GM23338 (cell line): ENCODE data around the gene EYS. TPM values are rescaled to one million over a fixed set of nuclear protein-coding genes. Genes with fewer than 3 reads are reported as not detected.
"Not testable (repeated sequence)": the region's sequence is repeated elsewhere in the genome, so short reads cannot be mapped to it uniquely, and the experiment has no call there.

ENCODE experiments used
- ATAC-seq: fragments of 200-7000 bp; cut with Tn5 transposase; 3 replicates; pipeline ENCODE4 v1.9.1; 2020
- DNase-seq: peaks from one replicate; pipeline ENCODE4 v3.0.0-alpha.2; 2015; ENCODE audit warnings: low spot score
- H2AFZ ChIP-seq: fragments of 200-600 bp; sonication (generic); 2 replicates; pipeline ENCODE4 v1.8.0; 2016; ENCODE audit warnings: antibody characterized with exemption, mild to moderate bottlenecking, moderate library complexity
- H3F3A ChIP-seq: fragments of 200-600 bp; sonication (generic); replicated peaks from 2 replicates; pipeline ENCODE4 v1.8.0; 2017; ENCODE audit warnings: antibody characterized with exemption, mixed run types, low read depth
- H3K27ac ChIP-seq: fragments of 200-600 bp; sonication (generic); 2 replicates; pipeline ENCODE4 v1.6.1; 2016; ENCODE audit warnings: low read depth
- H3K27me3 ChIP-seq: fragments of 200-600 bp; sonication (generic); 2 replicates; pipeline ENCODE4 v1.8.0; 2016; ENCODE audit warnings: mild to moderate bottlenecking, mixed run types, moderate library complexity; ENCODE audit not compliant: insufficient read depth
- H3K36me3 ChIP-seq: fragments of 200-600 bp; sonication (generic); 2 replicates; pipeline ENCODE4 v1.8.0; 2016; ENCODE audit warnings: mild to moderate bottlenecking; ENCODE audit not compliant: insufficient read depth
- H3K4me1 ChIP-seq: fragments of 200-600 bp; sonication (generic); 2 replicates; pipeline ENCODE4 v1.8.0; 2016; ENCODE audit warnings: mild to moderate bottlenecking, moderate library complexity; ENCODE audit not compliant: insufficient read depth
- H3K4me2 ChIP-seq: fragments of 200-600 bp; sonication (generic); 2 replicates; pipeline ENCODE4 v1.7.1; 2017; ENCODE audit warnings: mixed run types
- H3K4me3 ChIP-seq: fragments of 200-600 bp; sonication (generic); 2 replicates; pipeline ENCODE4 v1.6.1; 2016; ENCODE audit warnings: mixed run types
- H3K79me2 ChIP-seq: fragments of 200-600 bp; sonication (generic); replicated peaks from 2 replicates; pipeline ENCODE4 v1.8.0; 2017; ENCODE audit warnings: mild to moderate bottlenecking; ENCODE audit not compliant: insufficient read depth
- H3K9me2 ChIP-seq: fragments of 200-600 bp; sonication (generic); 2 replicates; pipeline ENCODE4 v1.8.0; 2017; ENCODE audit not compliant: insufficient read depth
- H4K20me1 ChIP-seq: fragments of 200-600 bp; sonication (generic); replicated peaks from 2 replicates; pipeline ENCODE4 v1.8.0; 2017; ENCODE audit warnings: mild to moderate bottlenecking; ENCODE audit not compliant: insufficient read depth
- H3K27ac Mint-ChIP-seq: 2 replicates; pipeline ENCODE4 v1.8.0; 2020; ENCODE audit warnings: inconsistent platforms, mild to moderate bottlenecking, moderate library complexity, mixed read lengths
- H3K27me3 Mint-ChIP-seq: 3 replicates; pipeline ENCODE4 v1.8.0; 2022; ENCODE audit warnings: low read depth, mild to moderate bottlenecking, moderate library complexity, mixed read lengths, inconsistent platforms; ENCODE audit not compliant: insufficient read depth, poor library complexity
- H3K36me3 Mint-ChIP-seq: 3 replicates; pipeline ENCODE4 v1.8.0; 2021; ENCODE audit warnings: low read depth, mild to moderate bottlenecking, inconsistent platforms, moderate library complexity, mixed read lengths
- H3K4me1 Mint-ChIP-seq: 3 replicates; pipeline ENCODE4 v1.8.0; 2020; ENCODE audit warnings: mild to moderate bottlenecking, inconsistent platforms, mixed read lengths
- H3K4me3 Mint-ChIP-seq: 3 replicates; pipeline ENCODE4 v1.8.0; 2021; ENCODE audit warnings: moderate library complexity, mild to moderate bottlenecking, inconsistent platforms, mixed read lengths
- H3K9me3 Mint-ChIP-seq: 3 replicates; pipeline ENCODE4 v1.8.0; 2020; ENCODE audit warnings: moderate library complexity, mild to moderate bottlenecking, inconsistent platforms, mixed read lengths
- ETS1 ChIP-seq: IDR thresholded peaks from 2 replicates; pipeline ENCODE4 v1.6.1; 2016; ENCODE audit warnings: antibody characterized with exemption
- EZH2 ChIP-seq: fragments of 200-600 bp; sonication (generic); IDR thresholded peaks from one replicate; pipeline ENCODE4 v1.8.0; 2017; ENCODE audit warnings: antibody characterized with exemption, mild to moderate bottlenecking, low read depth; ENCODE audit not compliant: unreplicated experiment
- JUNB ChIP-seq: IDR thresholded peaks from one replicate; pipeline ENCODE4 v1.6.1; 2016; ENCODE audit warnings: antibody characterized with exemption; ENCODE audit not compliant: unreplicated experiment
- NANOG ChIP-seq: IDR thresholded peaks from 2 replicates; pipeline ENCODE4 v1.6.1; 2016; ENCODE audit warnings: antibody characterized with exemption, borderline replicate concordance
- POLR2AphosphoS5 ChIP-seq: IDR thresholded peaks from 2 replicates; pipeline ENCODE4 v1.6.1; 2016; ENCODE audit warnings: antibody characterized with exemption, low read depth
- STAT1 ChIP-seq: IDR thresholded peaks from one replicate; pipeline ENCODE4 v1.6.1; 2016; ENCODE audit warnings: antibody characterized with exemption; ENCODE audit not compliant: unreplicated experiment
- ZNF114 ChIP-seq: fragments of 250-450 bp; sonication (Bioruptor Pico); IDR thresholded peaks from 2 replicates; pipeline ENCODE4 v1.5.0; 2020; ENCODE audit warnings: mild to moderate bottlenecking, moderate library complexity
- ZNF331 ChIP-seq: fragments of 250-450 bp; sonication (Bioruptor Pico); IDR thresholded peaks from 2 replicates; pipeline ENCODE4 v1.5.0; 2020; ENCODE audit warnings: low read depth, mild to moderate bottlenecking, moderate library complexity
- ZNF462 ChIP-seq: fragments of 250-450 bp; sonication (Bioruptor Pico); IDR thresholded peaks from 2 replicates; pipeline ENCODE4 v1.5.0; 2020; ENCODE audit warnings: mild to moderate bottlenecking, moderate library complexity
- polyA plus RNA-seq: library from polyadenylated mRNA; unstranded; fragments of >200 nt; fragmentation: Nextera tagmentation; extraction: Ambion mirVana; gene quantifications from 2 replicates; pipeline ENCODE4 v1.2.1, GENCODE V29; 2016
- total RNA-seq: library from RNA; depleted of rRNA; stranded (reverse); fragments of >200 nt; shearing (Covaris generic); gene quantifications from 2 replicates; pipeline ENCODE4 v1.2.3, GENCODE V29; 2014

The EYS gene
- total and polyA plus RNA-seq, 2 experiments from 2014 or later = 0.38 to 0.52 TPM

DNA sequence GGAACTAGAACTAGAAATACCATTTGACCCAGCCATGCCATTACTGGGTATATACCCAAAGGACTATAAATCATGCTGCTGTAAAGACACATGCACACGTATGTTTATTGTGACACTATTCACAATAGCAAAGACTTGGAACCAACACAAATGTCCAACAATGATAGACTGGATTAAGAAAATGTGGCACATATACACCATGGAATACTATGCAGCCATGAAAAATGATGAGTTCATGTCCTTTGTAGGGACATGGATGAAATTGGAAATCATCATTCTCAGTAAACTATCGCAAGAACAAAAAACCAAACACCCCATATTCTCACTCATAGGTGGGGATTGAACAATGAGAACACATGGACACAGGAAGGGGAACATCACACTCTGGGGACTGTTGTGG is 1968.8 kb downstream of the EYS start:
- not testable (repeated sequence) for ATAC-seq, H3K36me3 Mint-ChIP-seq, H3K4me3 Mint-ChIP-seq

DNA sequence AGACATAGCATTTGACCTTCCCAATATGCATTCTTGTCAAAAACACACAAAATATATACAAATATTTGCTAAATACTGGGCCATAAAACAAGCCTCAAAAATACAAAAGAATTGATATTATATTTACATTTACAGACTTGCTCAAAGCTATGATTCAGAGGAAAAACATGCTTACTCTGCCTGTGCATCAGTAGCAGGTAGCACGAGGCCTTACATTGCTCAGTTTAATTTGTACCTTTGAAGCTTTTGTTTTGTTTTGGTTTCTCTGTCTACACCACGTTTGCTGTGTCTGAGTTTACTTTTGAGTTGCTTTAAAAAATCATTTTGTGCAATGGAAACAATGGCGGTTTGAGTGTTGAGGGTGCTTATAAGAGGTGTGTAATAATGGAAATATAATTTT is 1972.1 kb downstream of the EYS start:
- H3K36me3 ChIP-seq = no peaks in the 10 kb centered on the region
- Mint-ChIP-seq H3K27ac (no peak overlapping the region), H3K9me3 (peaks cover 6% of the 10 kb centered on the region; the same call in 2 of the 3 replicates), H3K27me3 (peaks cover 3% of the 10 kb centered on the region), H3K36me3 (no peaks in the 10 kb centered on the region; the same call in 2 of the 3 replicates), H3K4me3 (no peak overlapping the region), H3K4me1 (no peaks in the 10 kb centered on the region)
- H3K27me3 ChIP-seq = no peaks in the 10 kb centered on the region
- H3K4me3 ChIP-seq = no peak overlapping the region
- H3F3A ChIP-seq = no peaks in the 10 kb centered on the region
- no peak overlapping the region for H2AFZ ChIP-seq
- ATAC-seq (no peak), DNase-seq (no peak)
- H3K79me2 ChIP-seq = no peaks in the 10 kb centered on the region
- H3K4me1 ChIP-seq = no peaks in the 10 kb centered on the region
- no peak overlapping the region for H3K4me2 ChIP-seq
- H4K20me1 ChIP-seq = no peaks in the 10 kb centered on the region
- no peaks in the 10 kb centered on the region for H3K9me2 ChIP-seq
- TF ChIP-seq ETS1 (no peak), ZNF331 (CRISPR knock-in tag) (no peak), ZNF114 (CRISPR knock-in tag) (no peak), NANOG (no peak), EZH2 (no peak), POLR2AphosphoS5 (no peak), ZNF462 (CRISPR knock-in tag) (no peak), JUNB (no peak), STAT1 (no peak)
- no peak overlapping the region for H3K27ac ChIP-seq

More for the DNA sequence above, 1968.8 kb downstream of the EYS start:
- not testable (repeated sequence) for H3K27ac ChIP-seq, H3K9me3 Mint-ChIP-seq, H3K27me3 Mint-ChIP-seq, H3K4me3 ChIP-seq, H3K4me1 Mint-ChIP-seq, H3K9me2 ChIP-seq, H4K20me1 ChIP-seq, H3F3A ChIP-seq, H2AFZ ChIP-seq, H3K4me1 ChIP-seq, H3K36me3 ChIP-seq, H3K27me3 ChIP-seq, DNase-seq, H3K4me2 ChIP-seq, H3K79me2 ChIP-seq, H3K27ac Mint-ChIP-seq
